Keratinocyte (primary cell): ENCODE data around the gene RRAGC. TPM values are rescaled to one million over a fixed set of nuclear protein-coding genes. Genes with fewer than 3 reads are reported as not detected.

Experiments used
- DNase-seq: peaks from one replicate; pipeline ENCODE4 v3.0.0-alpha.2; 2011; ENCODE audit warnings: low read depth, missing footprints, low spot score
- FAIRE-seq: peaks from 2 replicates; lab custom pipeline; 2011; peaks lifted over from hg19 to GRCh38; lab: Jason Lieb, UNC
- H2AFZ ChIP-seq: 2 replicates; pipeline ENCODE4 v1.6.0; 2012; ENCODE audit warnings: low read length, control low read depth, inconsistent platforms; ENCODE audit not compliant: control insufficient read depth
- H3K27ac ChIP-seq: 2 replicates; pipeline ENCODE4 v1.5.1; 2011; ENCODE audit warnings: low read length; ENCODE audit not compliant: control insufficient read depth, insufficient read depth
- H3K27me3 ChIP-seq: 3 replicates; pipeline ENCODE4 v1.6.0; 2011; ENCODE audit warnings: low read length; ENCODE audit not compliant: control insufficient read depth, insufficient read depth; ENCODE audit errors: extremely low read depth
- H3K36me3 ChIP-seq, 2 experiments: 2 replicates in 1 of 2; 3 replicates in 1 of 2; pipeline ENCODE4 v1.5.1; 2011; ENCODE audit warnings: low read length in 2 of 2, mild to moderate bottlenecking in 1 of 2; ENCODE audit not compliant: control insufficient read depth in 2 of 2, insufficient read depth in 2 of 2; ENCODE audit errors: extremely low read depth in 1 of 2
- H3K4me1 ChIP-seq: 3 replicates; pipeline ENCODE4 v1.5.1; 2011; ENCODE audit warnings: low read length; ENCODE audit not compliant: control insufficient read depth, insufficient read depth; ENCODE audit errors: extremely low read depth
- H3K4me2 ChIP-seq: 3 replicates; pipeline ENCODE4 v1.6.0; 2011; ENCODE audit warnings: low read depth, low read length; ENCODE audit not compliant: control insufficient read depth, insufficient read depth; ENCODE audit errors: extremely low read depth
- H3K4me3 ChIP-seq, 3 experiments: fragments of 200-600 bp in 1 of 3; sonication (generic) in 1 of 3; 2 replicates in 2 of 3; 3 replicates in 1 of 3; pipeline ENCODE4 v1.5.1; 2011 to 2016; ENCODE audit warnings: low read length in 3 of 3, mild to moderate bottlenecking in 3 of 3, control low read depth in 2 of 3, inconsistent platforms in 1 of 3, low read depth in 1 of 3, mixed read lengths in 1 of 3, mixed run types in 1 of 3, moderate library complexity in 1 of 3; ENCODE audit not compliant: control insufficient read depth in 2 of 3, insufficient read depth in 2 of 3; ENCODE audit errors: extremely low read depth in 1 of 3
- H3K79me2 ChIP-seq: 2 replicates; pipeline ENCODE4 v1.6.0; 2012; ENCODE audit warnings: low read length; ENCODE audit not compliant: control insufficient read depth, insufficient read depth
- H3K9ac ChIP-seq: 3 replicates; pipeline ENCODE4 v1.6.0; 2011; ENCODE audit warnings: low read length; ENCODE audit not compliant: control insufficient read depth, insufficient read depth; ENCODE audit errors: extremely low read depth
- H3K9me1 ChIP-seq: 3 replicates; pipeline ENCODE4 v1.6.0; 2011; ENCODE audit warnings: low read length; ENCODE audit not compliant: control insufficient read depth, insufficient read depth; ENCODE audit errors: extremely low read depth
- H3K9me3 ChIP-seq: 2 replicates; pipeline ENCODE4 v1.5.1; 2012; ENCODE audit warnings: low read depth, low read length; ENCODE audit not compliant: control insufficient read depth
- H4K20me1 ChIP-seq: 3 replicates; pipeline ENCODE4 v1.6.0; 2011; ENCODE audit warnings: low read length; ENCODE audit not compliant: control insufficient read depth, insufficient read depth; ENCODE audit errors: extremely low read depth
- EZH2 ChIP-seq: IDR thresholded peaks from one replicate; pipeline ENCODE4 v1.6.1; 2012; ENCODE audit warnings: inconsistent platforms, mild to moderate bottlenecking, low read length, moderate library complexity
- dilution Hi-C: fragments of 300-500 bp; cut with MboI; formaldehyde crosslinking; loops from one replicate; pipeline ENCODE4 v1.7.0; 2020; ENCODE audit warnings: low sequenced_read_pairs; ENCODE audit not compliant: extremely low pct_ligation_motif_present
- polyA plus RNA-seq, 5 experiments: library from polyadenylated mRNA; depleted of rRNA in 3 of 5; stranded (reverse) in 3 of 5; stranded (forward) in 1 of 5; unstranded in 1 of 5; fragments of >200 nt; gene quantifications; 1 replicate in 1 of 5; 2 replicates in 3 of 5; 3 replicates in 1 of 5; pipeline versions ENCODE4 v1.2.1 to v1.2.3, GENCODE V29; 2011 to 2012; ENCODE audit warnings: missing spikeins in 2 of 5, low read depth in 1 of 5, low replicate concordance in 1 of 5
- TF ChIP-seq, protein P1 (sequence below), 3 experiments: IDR thresholded peaks in 1 of 3; conservative IDR thresholded peaks in 1 of 3; optimal IDR thresholded peaks in 1 of 3; 2 replicates in 2 of 3; 3 replicates in 1 of 3; pipeline versions ENCODE3 to v1.5.1; 2011; ENCODE audit warnings: low read length in 3 of 3, mild to moderate bottlenecking in 3 of 3, moderate library complexity in 2 of 3, control low read depth in 1 of 3, inconsistent platforms in 1 of 3; ENCODE audit not compliant: insufficient read depth in 2 of 3; ENCODE audit errors: extremely low read depth in 1 of 3

The RRAGC gene
- polyA plus RNA-seq, 1 donor (not counting 4 experiments of a cell fraction or from before 2014, with no cell fraction given) = 37.8 TPM

GRCh38 chr1:38791892-38792291, 67.7 kb downstream of the RRAGC start:
- no peaks in the 10 kb centered on the region for H3K9me1 ChIP-seq
- H3K9ac ChIP-seq = no peak overlapping the region
- H3K4me1 ChIP-seq = no peaks in the 10 kb centered on the region
- no peaks in the 10 kb centered on the region for H4K20me1 ChIP-seq
- H2AFZ ChIP-seq = no peak overlapping the region
- no peak overlapping the region for H3K27ac ChIP-seq
- TF ChIP-seq, protein P1, sequence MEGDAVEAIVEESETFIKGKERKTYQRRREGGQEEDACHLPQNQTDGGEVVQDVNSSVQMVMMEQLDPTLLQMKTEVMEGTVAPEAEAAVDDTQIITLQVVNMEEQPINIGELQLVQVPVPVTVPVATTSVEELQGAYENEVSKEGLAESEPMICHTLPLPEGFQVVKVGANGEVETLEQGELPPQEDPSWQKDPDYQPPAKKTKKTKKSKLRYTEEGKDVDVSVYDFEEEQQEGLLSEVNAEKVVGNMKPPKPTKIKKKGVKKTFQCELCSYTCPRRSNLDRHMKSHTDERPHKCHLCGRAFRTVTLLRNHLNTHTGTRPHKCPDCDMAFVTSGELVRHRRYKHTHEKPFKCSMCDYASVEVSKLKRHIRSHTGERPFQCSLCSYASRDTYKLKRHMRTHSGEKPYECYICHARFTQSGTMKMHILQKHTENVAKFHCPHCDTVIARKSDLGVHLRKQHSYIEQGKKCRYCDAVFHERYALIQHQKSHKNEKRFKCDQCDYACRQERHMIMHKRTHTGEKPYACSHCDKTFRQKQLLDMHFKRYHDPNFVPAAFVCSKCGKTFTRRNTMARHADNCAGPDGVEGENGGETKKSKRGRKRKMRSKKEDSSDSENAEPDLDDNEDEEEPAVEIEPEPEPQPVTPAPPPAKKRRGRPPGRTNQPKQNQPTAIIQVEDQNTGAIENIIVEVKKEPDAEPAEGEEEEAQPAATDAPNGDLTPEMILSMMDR (optimal IDR thresholded peaks at IDR 0.05 in 1 of 3, IDR thresholded peaks at IDR 0.05 in 1 of 3, conservative IDR thresholded peaks at IDR 0.05 in 1 of 3; ENCODE audit: extremely low read depth in 1 of 3, insufficient read depth in 2 of 3, low read length in 3 of 3) = no peak
- no peak for TF ChIP-seq EZH2
- H3K9me3 ChIP-seq = peaks cover 2% of the 10 kb centered on the region
- peaks cover 6% of the 10 kb centered on the region for H3K27me3 ChIP-seq
- dilution Hi-C loops = no loop called here
- H3K36me3 ChIP-seq = no peaks in the 10 kb centered on the region
- DNase-seq (no peak), FAIRE-seq (no peak)
- no peak overlapping the region for H3K4me3 ChIP-seq
- no peak overlapping the region for H3K4me2 ChIP-seq
- no peaks in the 10 kb centered on the region for H3K79me2 ChIP-seq

- Histone ChIP-seq H3K4me2 (no peak overlapping the region), H3K27me3 (peaks cover 6% of the 10 kb centered on the region), H3K9ac (no peak overlapping the region), H3K4me3 (no peak overlapping the region), H3K4me1 (no peaks in the 10 kb centered on the region), H4K20me1 (no peaks in the 10 kb centered on the region), H3K27ac (no peak overlapping the region), H3K79me2 (no peaks in the 10 kb centered on the region), H2AFZ (no peak overlapping the region), H3K9me1 (no peaks in the 10 kb centered on the region), H3K9me3 (peaks cover 2% of the 10 kb centered on the region), H3K36me3 (no peaks in the 10 kb centered on the region)
- DNase-seq (no peak), FAIRE-seq (no peak)
- no peak for TF ChIP-seq EZH2
- TF ChIP-seq, protein P1 (optimal IDR thresholded peaks at IDR 0.05 in 1 of 3, IDR thresholded peaks at IDR 0.05 in 1 of 3, conservative IDR thresholded peaks at IDR 0.05 in 1 of 3; ENCODE audit: extremely low read depth in 1 of 3, insufficient read depth in 2 of 3, low read length in 3 of 3) = no peak
- dilution Hi-C loops = no loop called here
Observed at GRCh38 chr1:38791164-38791515, 68.4 kb downstream of the RRAGC start.
